Cortex of kidney (tissue), 1 donor: ENCODE data around the gene ERP44.
"Not testable (repeated sequence)": the region's sequence is repeated elsewhere in the genome, so short reads cannot be mapped to it uniquely, and the experiment has no call there.

Experiments used
- DNase-seq: peaks from one replicate; lab custom pipeline; 2025; lab: John Stamatoyannopoulos, UW

The ERP44 gene

GRCh38 chr9:100067990-100068389, 30.8 kb downstream of the ERP44 start:
- not testable (repeated sequence) for DNase-seq

GRCh38 chr9:100066539-100066938, 32.3 kb downstream of the ERP44 start:
- no peak for DNase-seq

GRCh38 chr9:100064872-100065581, 33.8 kb downstream of the ERP44 start:
- DNase-seq, result no peak

- DNase-seq, result no peak
Observed at GRCh38 chr9:100063185-100063584, 35.6 kb downstream of the ERP44 start.

GRCh38 chr9:100062683-100063082, 36.1 kb downstream of the ERP44 start:
- DNase-seq, result not testable (repeated sequence)

- no peak for DNase-seq
Observed at GRCh38 chr9:100058699-100059579, 39.9 kb downstream of the ERP44 start.

- DNase-seq, result no peak
Observed at GRCh38 chr9:100057624-100058023, 41.2 kb downstream of the ERP44 start.

- no peak for DNase-seq
Observed at GRCh38 chr9:100056561-100056960, 42.2 kb downstream of the ERP44 start.

- DNase-seq, result no peak
Observed at GRCh38 chr9:100052375-100052774, 46.4 kb downstream of the ERP44 start.

GRCh38 chr9:100049551-100049950, 49.2 kb downstream of the ERP44 start:
- no peak for DNase-seq

- DNase-seq, result no peak
Observed at GRCh38 chr9:100038472-100038871, 60.3 kb downstream of the ERP44 start.

- DNase-seq, result no peak
Observed at GRCh38 chr9:100033877-100034551, 64.8 kb downstream of the ERP44 start.

- no peak for DNase-seq
Observed at GRCh38 chr9:100030548-100030947, 68.3 kb downstream of the ERP44 start.

GRCh38 chr9:100029251-100029650, 69.5 kb downstream of the ERP44 start:
- no peak for DNase-seq

- DNase-seq, result no peak
Observed at GRCh38 chr9:100028201-100028784, 70.5 kb downstream of the ERP44 start.

GRCh38 chr9:100027543-100027942, 71.3 kb downstream of the ERP44 start:
- no peak for DNase-seq

GRCh38 chr9:100021931-100022330, 76.9 kb downstream of the ERP44 start:
- no peak for DNase-seq

GRCh38 chr9:100020121-100020795, 78.5 kb downstream of the ERP44 start:
- DNase-seq, result no peak

GRCh38 chr9:100019541-100019940, 79.3 kb downstream of the ERP44 start:
- DNase-seq, result no peak

- no peak for DNase-seq
Observed at GRCh38 chr9:100014846-100015245, 84.0 kb downstream of the ERP44 start.

GRCh38 chr9:100013573-100013972, 85.2 kb downstream of the ERP44 start:
- DNase-seq, result no peak

GRCh38 chr9:100012279-100012678, 86.5 kb downstream of the ERP44 start:
- DNase-seq, result no peak
